Measurements from ENCODE around the gene MAP3K8.

MAP3K8 gene

GRCh38 chr10:30436191-30436611, 2.2 kb downstream of the MAP3K8 start:
- no peaks in the 10 kb centered on the region for H3K9me2 ChIP-seq (replicated peaks; ENCODE audit: control insufficient read depth, low read length)
- H3K27me3 ChIP-seq (ENCODE audit: control insufficient read depth, low read length) = no peaks in the 10 kb centered on the region
- H3K27ac ChIP-seq (ENCODE audit: low read depth, low read length) = peak overlapping the region; percentile 2; the same call in 1 of the 2 replicates
- peaks cover 14% of the 10 kb centered on the region for H3K79me2 ChIP-seq (ENCODE audit: control insufficient read depth, low read length)
- H3K4me1 ChIP-seq (ENCODE audit: control insufficient read depth, low read length) = peaks cover 56% of the 10 kb centered on the region
- H3F3A ChIP-seq (ENCODE audit: control insufficient read depth, insufficient read depth) = peaks cover 28% of the 10 kb centered on the region
- TF ChIP-seq EZH2phosphoT487 (IDR thresholded peaks at IDR 0.05; ENCODE audit: borderline replicate concordance, low read length) = no peak
- no peak for TF ChIP-seq CTCF (IDR thresholded peaks at IDR 0.05; ENCODE audit: low read depth, low read length, poor library complexity, severe bottlenecking)
- H3K36me3 ChIP-seq (ENCODE audit: control insufficient read depth, low read length) = peaks cover 16% of the 10 kb centered on the region
- peak overlapping the region; percentile 66 for H3K4me3 ChIP-seq (ENCODE audit: low read length)
- no peaks in the 10 kb centered on the region for H4K20me1 ChIP-seq (ENCODE audit: control insufficient read depth, insufficient read depth, low read depth, low read length)
- peak overlapping the region; percentile 89 for H3K4me2 ChIP-seq (ENCODE audit: low read length)
- H3K9me3 ChIP-seq (ENCODE audit: control insufficient read depth, insufficient read depth, low read length) = no peaks in the 10 kb centered on the region

- H3K4me3 ChIP-seq (ENCODE audit: low read length) = peak overlapping the region; percentile 61
- peaks cover 52% of the 10 kb centered on the region for H3K4me1 ChIP-seq (ENCODE audit: control insufficient read depth, low read length)
- H4K20me1 ChIP-seq (ENCODE audit: control insufficient read depth, insufficient read depth, low read depth, low read length) = no peaks in the 10 kb centered on the region
- no peaks in the 10 kb centered on the region for H3K27me3 ChIP-seq (ENCODE audit: control insufficient read depth, low read length)
- H3K79me2 ChIP-seq (ENCODE audit: control insufficient read depth, low read length) = peaks cover 14% of the 10 kb centered on the region
- H3K27ac ChIP-seq (ENCODE audit: low read depth, low read length) = peak overlapping the region; percentile 23
- no peaks in the 10 kb centered on the region for H3K9me3 ChIP-seq (ENCODE audit: control insufficient read depth, insufficient read depth, low read length)
- H3K36me3 ChIP-seq (ENCODE audit: control insufficient read depth, low read length) = peaks cover 16% of the 10 kb centered on the region
- H3F3A ChIP-seq (ENCODE audit: control insufficient read depth, insufficient read depth) = peaks cover 28% of the 10 kb centered on the region
- H3K4me2 ChIP-seq (ENCODE audit: low read length) = peak overlapping the region; percentile 89
- H3K9me2 ChIP-seq (replicated peaks; ENCODE audit: control insufficient read depth, low read length) = no peaks in the 10 kb centered on the region
- no peak for TF ChIP-seq EZH2phosphoT487 (IDR thresholded peaks at IDR 0.05; ENCODE audit: borderline replicate concordance, low read length)
- TF ChIP-seq CTCF (IDR thresholded peaks at IDR 0.05; ENCODE audit: low read depth, low read length, poor library complexity, severe bottlenecking) = no peak
Observed at GRCh38 chr10:30436671-30437030, 2.7 kb downstream of the MAP3K8 start.

- H3K4me2 ChIP-seq (ENCODE audit: low read length) = peak overlapping the region; percentile 89
- H3K79me2 ChIP-seq (ENCODE audit: control insufficient read depth, low read length) = peaks cover 14% of the 10 kb centered on the region
- peak overlapping the region; percentile 23 for H3K27ac ChIP-seq (ENCODE audit: low read depth, low read length)
Observed at GRCh38 chr10:30437031-30437841, 3.3 kb downstream of the MAP3K8 start.

More at GRCh38 chr10:30437031-30437841, 3.3 kb downstream of the MAP3K8 start:
- Histone ChIP-seq H3K4me1 (ENCODE audit: control insufficient read depth, low read length) (peaks cover 46% of the 10 kb centered on the region), H3F3A (ENCODE audit: control insufficient read depth, insufficient read depth) (peaks cover 28% of the 10 kb centered on the region), H3K9me2 (replicated peaks; ENCODE audit: control insufficient read depth, low read length) (no peaks in the 10 kb centered on the region), H3K36me3 (ENCODE audit: control insufficient read depth, low read length) (peaks cover 16% of the 10 kb centered on the region), H4K20me1 (ENCODE audit: control insufficient read depth, insufficient read depth, low read depth, low read length) (no peaks in the 10 kb centered on the region), H3K9me3 (ENCODE audit: control insufficient read depth, insufficient read depth, low read length) (no peaks in the 10 kb centered on the region), H3K4me3 (ENCODE audit: low read length) (peak overlapping the region; percentile 61), H3K27me3 (ENCODE audit: control insufficient read depth, low read length) (no peaks in the 10 kb centered on the region)
- TF ChIP-seq EZH2phosphoT487 (IDR thresholded peaks at IDR 0.05; ENCODE audit: borderline replicate concordance, low read length) (no peak), CTCF (IDR thresholded peaks at IDR 0.05; ENCODE audit: low read depth, low read length, poor library complexity, severe bottlenecking) (no peak)

All from DOHH2 (cell line).